HEK293 (cell line): ENCODE data around the gene CXCL17.
A peak's percentile ranks its signal among the peaks of the same experiment; 100 is the strongest.

Experiments
- CTCF ChIP-seq: fragments of 450-650 bp; formaldehyde crosslinking; IDR thresholded peaks from 2 replicates; pipeline ENCODE4 v1.5.1; 2016; ENCODE audit warnings: missing biosample characterization, missing genetic modification characterization
- FEZF1 ChIP-seq: fragments of 450-650 bp; formaldehyde crosslinking; IDR thresholded peaks from 2 replicates; pipeline ENCODE4 v1.5.1; 2016; ENCODE audit warnings: missing biosample characterization, missing genetic modification characterization
- GFI1B ChIP-seq: fragments of 450-650 bp; formaldehyde crosslinking; IDR thresholded peaks from 2 replicates; pipeline ENCODE4 v1.5.1; 2016; ENCODE audit warnings: missing biosample characterization, missing genetic modification characterization
- INSM2 ChIP-seq: fragments of 450-650 bp; formaldehyde crosslinking; IDR thresholded peaks from 2 replicates; pipeline ENCODE4 v1.5.1; 2016; ENCODE audit warnings: missing biosample characterization, missing genetic modification characterization
- KLF1 ChIP-seq: fragments of 450-650 bp; formaldehyde crosslinking; IDR thresholded peaks from 2 replicates; pipeline ENCODE4 v1.5.1; 2016; ENCODE audit warnings: missing biosample characterization, missing genetic modification characterization
- KLF8 ChIP-seq: fragments of 450-650 bp; formaldehyde crosslinking; IDR thresholded peaks from 2 replicates; pipeline ENCODE4 v1.5.1; 2016; ENCODE audit warnings: missing biosample characterization, missing genetic modification characterization
- KLF9 ChIP-seq: fragments of 450-650 bp; formaldehyde crosslinking; IDR thresholded peaks from 2 replicates; pipeline ENCODE4 v1.5.1; 2016; ENCODE audit warnings: missing biosample characterization, missing genetic modification characterization, low read depth
- OVOL3 ChIP-seq: fragments of 450-650 bp; formaldehyde crosslinking; IDR thresholded peaks from 2 replicates; pipeline ENCODE4 v1.5.1; 2016; ENCODE audit warnings: missing biosample characterization, missing genetic modification characterization
- REPIN1 ChIP-seq: fragments of 450-650 bp; formaldehyde crosslinking; IDR thresholded peaks from 2 replicates; pipeline ENCODE4 v1.5.1; 2017; ENCODE audit warnings: missing biosample characterization, missing genetic modification characterization, low read depth
- SCRT2 ChIP-seq: fragments of 450-650 bp; formaldehyde crosslinking; IDR thresholded peaks from 2 replicates; pipeline ENCODE4 v1.5.1; 2016; ENCODE audit warnings: missing biosample characterization, missing genetic modification characterization
- SETDB1 ChIP-seq: IDR thresholded peaks from one replicate; pipeline ENCODE4 v1.6.1; 2017; ENCODE audit warnings: mild to moderate bottlenecking, low read length, moderate library complexity, mixed read lengths; ENCODE audit not compliant: insufficient read length
- WT1 ChIP-seq: fragments of 450-650 bp; formaldehyde crosslinking; IDR thresholded peaks from 2 replicates; pipeline ENCODE4 v1.5.1; 2016; ENCODE audit warnings: missing biosample characterization, missing genetic modification characterization
- ZBTB10 ChIP-seq: fragments of 450-650 bp; formaldehyde crosslinking; IDR thresholded peaks from 2 replicates; pipeline ENCODE4 v1.5.1; 2016; ENCODE audit warnings: missing biosample characterization, missing genetic modification characterization
- ZBTB44 ChIP-seq: fragments of 450-650 bp; IDR thresholded peaks from 2 replicates; pipeline ENCODE4 v1.5.1; 2018; ENCODE audit warnings: missing biosample characterization, mild to moderate bottlenecking, missing genetic modification characterization
- ZBTB7A ChIP-seq: fragments of 450-650 bp; formaldehyde crosslinking; IDR thresholded peaks from 2 replicates; pipeline ENCODE4 v1.5.1; 2016; ENCODE audit warnings: low read depth, missing biosample characterization, missing genetic modification characterization
- ZNF132 ChIP-seq: fragments of 450-650 bp; formaldehyde crosslinking; IDR thresholded peaks from 2 replicates; pipeline ENCODE4 v1.5.1; 2017; ENCODE audit warnings: missing biosample characterization, missing genetic modification characterization, borderline replicate concordance
- ZNF239 ChIP-seq: fragments of 450-650 bp; formaldehyde crosslinking; IDR thresholded peaks from 2 replicates; pipeline ENCODE4 v1.5.1; 2016; ENCODE audit warnings: missing biosample characterization, missing genetic modification characterization
- ZNF24 ChIP-seq: fragments of 450-650 bp; formaldehyde crosslinking; IDR thresholded peaks from 2 replicates; pipeline ENCODE4 v1.5.1; 2016; ENCODE audit warnings: missing biosample characterization, missing genetic modification characterization
- ZNF248 ChIP-seq: fragments of 450-650 bp; formaldehyde crosslinking; IDR thresholded peaks from 2 replicates; pipeline ENCODE4 v1.5.1; 2017; ENCODE audit warnings: missing biosample characterization, missing genetic modification characterization
- ZNF274 ChIP-seq, 2 experiments: fragments of 200-500 bp in 1 of 2; fragments of 450-650 bp in 1 of 2; sonication (Bioruptor generic) in 1 of 2; formaldehyde crosslinking in 1 of 2; IDR thresholded peaks; 2 replicates each; pipeline versions ENCODE4 v1.5.1 to v1.6.1; 2014 to 2016; ENCODE audit warnings: borderline replicate concordance in 1 of 2, inconsistent platforms in 1 of 2, low read length in 1 of 2, missing biosample characterization in 1 of 2, missing genetic modification characterization in 1 of 2
- ZNF366 ChIP-seq: fragments of 450-650 bp; formaldehyde crosslinking; conservative IDR thresholded peaks from 2 replicates; pipeline ENCODE4 v1.5.1; 2016; ENCODE audit warnings: missing biosample characterization, missing genetic modification characterization
- ZNF394 ChIP-seq: fragments of 450-650 bp; formaldehyde crosslinking; IDR thresholded peaks from 2 replicates; pipeline ENCODE4 v1.5.1; 2016; ENCODE audit warnings: missing biosample characterization, missing genetic modification characterization, mild to moderate bottlenecking, moderate library complexity, borderline replicate concordance
- ZNF404 ChIP-seq: fragments of 450-650 bp; formaldehyde crosslinking; IDR thresholded peaks from 2 replicates; pipeline ENCODE4 v1.5.1; 2017; ENCODE audit warnings: missing biosample characterization, missing genetic modification characterization
- ZNF530 ChIP-seq: fragments of 450-650 bp; formaldehyde crosslinking; IDR thresholded peaks from 2 replicates; pipeline ENCODE4 v1.5.1; 2016; ENCODE audit warnings: low read depth, missing biosample characterization, missing genetic modification characterization
- ZNF549 ChIP-seq: fragments of 450-650 bp; IDR thresholded peaks from 2 replicates; pipeline ENCODE4 v1.5.1; 2018; ENCODE audit warnings: missing biosample characterization, missing genetic modification characterization, mild to moderate bottlenecking, inconsistent platforms, moderate library complexity
- ZNF560 ChIP-seq: fragments of 450-650 bp; formaldehyde crosslinking; IDR thresholded peaks from 2 replicates; pipeline ENCODE4 v1.5.1; 2017; ENCODE audit warnings: missing biosample characterization, missing genetic modification characterization, borderline replicate concordance
- ZNF600 ChIP-seq: fragments of 450-650 bp; formaldehyde crosslinking; IDR thresholded peaks from 2 replicates; pipeline ENCODE4 v1.5.1; 2016; ENCODE audit warnings: missing biosample characterization, missing genetic modification characterization
- ZNF621 ChIP-seq: fragments of 450-650 bp; formaldehyde crosslinking; IDR thresholded peaks from 2 replicates; pipeline ENCODE4 v1.5.1; 2017; ENCODE audit warnings: missing biosample characterization, missing genetic modification characterization
- ZNF626 ChIP-seq: fragments of 450-650 bp; sonication (Bioruptor Pico); formaldehyde crosslinking; IDR thresholded peaks from 2 replicates; pipeline ENCODE4 v1.5.1; 2018; ENCODE audit warnings: missing biosample characterization, missing genetic modification characterization, inconsistent platforms
- ZNF670 ChIP-seq: fragments of 450-650 bp; formaldehyde crosslinking; IDR thresholded peaks from 2 replicates; pipeline ENCODE4 v1.5.1; 2016; ENCODE audit warnings: missing biosample characterization, missing genetic modification characterization, low read depth
- ZNF768 ChIP-seq: fragments of 450-650 bp; formaldehyde crosslinking; IDR thresholded peaks from 2 replicates; pipeline ENCODE4 v1.5.1; 2018; ENCODE audit warnings: missing biosample characterization, mild to moderate bottlenecking, missing genetic modification characterization
- ZNF791 ChIP-seq: fragments of 450-650 bp; formaldehyde crosslinking; IDR thresholded peaks from 2 replicates; pipeline ENCODE4 v1.5.1; 2016; ENCODE audit warnings: missing biosample characterization, missing genetic modification characterization
- ZNF843 ChIP-seq: fragments of 450-650 bp; formaldehyde crosslinking; IDR thresholded peaks from 2 replicates; pipeline ENCODE4 v1.5.1; 2016; ENCODE audit warnings: missing biosample characterization, missing genetic modification characterization
- ZSCAN16 ChIP-seq: fragments of 450-650 bp; formaldehyde crosslinking; IDR thresholded peaks from 2 replicates; pipeline ENCODE4 v1.5.1; 2016; ENCODE audit warnings: missing biosample characterization, missing genetic modification characterization

CXCL17 gene

GRCh38 chr19:42433503-42434260 is 9.1 kb downstream of the CXCL17 start (continued):
- TF ChIP-seq ZNF248, result no peak
- TF ChIP-seq ZNF530 (tag by site-specific recombination), result no peak
- no peak for TF ChIP-seq KLF1 (tag by site-specific recombination)
- no peak for TF ChIP-seq FEZF1 (tag by site-specific recombination)
- TF ChIP-seq ZNF791 (tag by site-specific recombination), result no peak
- no peak for TF ChIP-seq KLF9 (tag by site-specific recombination)
- no peak for TF ChIP-seq INSM2
- TF ChIP-seq ZNF600 (tag by site-specific recombination), result no peak
- TF ChIP-seq ZNF549 (tag by site-specific recombination), result no peak
- TF ChIP-seq KLF8 (tag by site-specific recombination), result peak; percentile 53; the same call in 1 of the 2 replicates
- no peak for TF ChIP-seq OVOL3 (tag by site-specific recombination)
- TF ChIP-seq REPIN1 (tag by site-specific recombination), result no peak
- TF ChIP-seq CTCF (tag by site-specific recombination), result peak; percentile 53; the same call in 1 of the 2 replicates
- no peak for TF ChIP-seq ZBTB7A (tag by site-specific recombination)
- no peak for TF ChIP-seq WT1 (tag by site-specific recombination)
- TF ChIP-seq ZNF670 (tag by site-specific recombination), result no peak
- no peak for TF ChIP-seq ZNF274 (IDR thresholded peaks at IDR 0.05; ENCODE audit: low read length)
- TF ChIP-seq ZNF274 (tag by site-specific recombination; IDR thresholded peaks at IDR 0.05; ENCODE audit: borderline replicate concordance), result no peak
- TF ChIP-seq ZNF404 (tag by site-specific recombination), result no peak
- no peak for TF ChIP-seq ZSCAN16 (tag by site-specific recombination)
- no peak for TF ChIP-seq ZNF24 (tag by site-specific recombination)
- no peak for TF ChIP-seq ZNF560 (tag by site-specific recombination)
- no peak for TF ChIP-seq SCRT2 (tag by site-specific recombination)
- no peak for TF ChIP-seq ZNF132 (tag by site-specific recombination)
- no peak for TF ChIP-seq SETDB1
- TF ChIP-seq ZNF843 (tag by site-specific recombination), result no peak
- no peak for TF ChIP-seq ZNF621 (tag by site-specific recombination)
- TF ChIP-seq GFI1B (tag by site-specific recombination), result no peak
- no peak for TF ChIP-seq ZNF626 (tag by site-specific recombination)
- TF ChIP-seq ZNF366 (tag by site-specific recombination), result 0 out of 2 replicates have a peak, but pooled peaks have one; percentile 24
- no peak for TF ChIP-seq ZBTB10
- TF ChIP-seq ZBTB44 (tag by site-specific recombination), result no peak
- no peak for TF ChIP-seq ZNF768 (tag by site-specific recombination)
- no peak for TF ChIP-seq ZNF394
- no peak for TF ChIP-seq ZNF239 (tag by site-specific recombination)
